ENCODE measurements around the gene DLX3. TPM values are rescaled to one million over a fixed set of nuclear protein-coding genes. Genes with fewer than 3 reads are reported as not detected.

Gene DLX3
- total RNA-seq, 1 donor from 2014 or later = not detected

GRCh38 chr17:49971199-49971847 lies 23.7 kb downstream of the DLX3 start:
- TF ChIP-seq, protein P1, sequence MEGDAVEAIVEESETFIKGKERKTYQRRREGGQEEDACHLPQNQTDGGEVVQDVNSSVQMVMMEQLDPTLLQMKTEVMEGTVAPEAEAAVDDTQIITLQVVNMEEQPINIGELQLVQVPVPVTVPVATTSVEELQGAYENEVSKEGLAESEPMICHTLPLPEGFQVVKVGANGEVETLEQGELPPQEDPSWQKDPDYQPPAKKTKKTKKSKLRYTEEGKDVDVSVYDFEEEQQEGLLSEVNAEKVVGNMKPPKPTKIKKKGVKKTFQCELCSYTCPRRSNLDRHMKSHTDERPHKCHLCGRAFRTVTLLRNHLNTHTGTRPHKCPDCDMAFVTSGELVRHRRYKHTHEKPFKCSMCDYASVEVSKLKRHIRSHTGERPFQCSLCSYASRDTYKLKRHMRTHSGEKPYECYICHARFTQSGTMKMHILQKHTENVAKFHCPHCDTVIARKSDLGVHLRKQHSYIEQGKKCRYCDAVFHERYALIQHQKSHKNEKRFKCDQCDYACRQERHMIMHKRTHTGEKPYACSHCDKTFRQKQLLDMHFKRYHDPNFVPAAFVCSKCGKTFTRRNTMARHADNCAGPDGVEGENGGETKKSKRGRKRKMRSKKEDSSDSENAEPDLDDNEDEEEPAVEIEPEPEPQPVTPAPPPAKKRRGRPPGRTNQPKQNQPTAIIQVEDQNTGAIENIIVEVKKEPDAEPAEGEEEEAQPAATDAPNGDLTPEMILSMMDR (IDR thresholded peaks at IDR 0.05) = no peak
- H3K4me3 Mint-ChIP-seq (ENCODE audit: unreplicated experiment) = peak overlapping the region; percentile 48
- no peak overlapping the region for H3K27ac Mint-ChIP-seq (ENCODE audit: unreplicated experiment)
- H3K9me3 Mint-ChIP-seq (ENCODE audit: unreplicated experiment) = no peaks in the 10 kb centered on the region
- H3K4me1 Mint-ChIP-seq (ENCODE audit: unreplicated experiment) = peaks cover 26% of the 10 kb centered on the region
- DNase-seq (ENCODE audit: extremely low spot score, unreplicated experiment) = no peak
- H3K27me3 Mint-ChIP-seq (ENCODE audit: unreplicated experiment) = peaks cover 90% of the 10 kb centered on the region
- H3K36me3 Mint-ChIP-seq (ENCODE audit: unreplicated experiment) = no peaks in the 10 kb centered on the region

DNA sequence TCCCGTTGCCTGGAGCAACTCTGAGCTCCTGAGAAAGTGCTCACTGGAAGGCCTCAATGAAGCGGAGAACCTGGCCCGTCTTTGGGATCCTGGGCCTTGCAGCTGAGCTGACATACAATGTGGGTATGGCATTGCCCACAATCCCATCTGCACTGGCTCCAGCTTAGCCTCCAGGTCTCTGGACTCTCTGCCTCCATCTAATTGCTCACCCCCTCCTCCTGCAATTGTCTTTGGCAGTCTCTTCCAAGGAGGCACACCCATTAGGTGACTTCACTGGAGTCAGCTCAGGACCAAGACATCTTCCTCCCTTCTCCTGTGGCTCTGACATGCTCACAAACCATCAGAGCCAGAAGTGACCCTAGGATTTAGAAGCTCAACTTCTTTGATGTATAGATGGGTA lies 24.5 kb downstream of the DLX3 start:
- no peak for DNase-seq (ENCODE audit: extremely low spot score, unreplicated experiment)
- Mint-ChIP-seq H3K27ac (ENCODE audit: unreplicated experiment) (no peak overlapping the region), H3K27me3 (ENCODE audit: unreplicated experiment) (peaks cover 91% of the 10 kb centered on the region), H3K4me3 (ENCODE audit: unreplicated experiment) (peak overlapping the region; percentile 18), H3K36me3 (ENCODE audit: unreplicated experiment) (no peaks in the 10 kb centered on the region), H3K4me1 (ENCODE audit: unreplicated experiment) (peaks cover 28% of the 10 kb centered on the region), H3K9me3 (ENCODE audit: unreplicated experiment) (no peaks in the 10 kb centered on the region)
- TF ChIP-seq, protein P1 (IDR thresholded peaks at IDR 0.05) = no peak

DNA sequence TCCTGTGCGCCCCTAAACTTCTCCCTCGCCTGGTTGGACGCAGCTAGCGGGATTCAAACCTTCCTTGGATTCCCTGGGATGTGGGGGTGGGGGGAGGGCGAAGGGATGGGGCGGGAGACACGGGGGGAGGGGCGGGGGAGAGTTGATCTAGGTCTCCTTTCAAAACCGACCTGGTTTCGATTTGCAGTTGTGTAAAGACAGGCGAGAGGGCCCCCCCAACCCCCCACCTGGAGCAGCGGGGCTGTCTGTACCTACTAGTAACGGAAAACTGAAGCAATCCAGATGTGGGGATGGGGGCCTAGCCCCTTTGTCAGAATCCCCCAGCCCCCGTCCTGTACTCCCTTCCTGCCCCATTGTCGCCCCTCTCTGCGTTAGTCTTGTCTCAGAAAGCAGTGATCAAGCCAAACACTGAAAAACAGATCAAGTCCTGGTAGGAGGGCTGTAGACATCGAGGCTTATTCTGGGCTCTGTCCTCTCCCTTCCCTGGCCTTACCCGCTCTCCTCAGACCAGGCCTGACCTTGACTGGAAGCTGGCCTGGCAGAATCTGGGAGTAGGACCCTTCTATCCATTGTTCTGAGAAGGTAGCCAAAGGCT lies 25.1 kb downstream of the DLX3 start:
- no peaks in the 10 kb centered on the region for H3K9me3 Mint-ChIP-seq (ENCODE audit: unreplicated experiment)
- peaks cover 31% of the 10 kb centered on the region for H3K4me1 Mint-ChIP-seq (ENCODE audit: unreplicated experiment)
- no peak overlapping the region for H3K27ac Mint-ChIP-seq (ENCODE audit: unreplicated experiment)
- no peak overlapping the region for H3K4me3 Mint-ChIP-seq (ENCODE audit: unreplicated experiment)
- no peak for DNase-seq (ENCODE audit: extremely low spot score, unreplicated experiment)
- TF ChIP-seq, protein P1 (IDR thresholded peaks at IDR 0.05) = no peak
- peaks cover 91% of the 10 kb centered on the region for H3K27me3 Mint-ChIP-seq (ENCODE audit: unreplicated experiment)
- no peaks in the 10 kb centered on the region for H3K36me3 Mint-ChIP-seq (ENCODE audit: unreplicated experiment)

DNA sequence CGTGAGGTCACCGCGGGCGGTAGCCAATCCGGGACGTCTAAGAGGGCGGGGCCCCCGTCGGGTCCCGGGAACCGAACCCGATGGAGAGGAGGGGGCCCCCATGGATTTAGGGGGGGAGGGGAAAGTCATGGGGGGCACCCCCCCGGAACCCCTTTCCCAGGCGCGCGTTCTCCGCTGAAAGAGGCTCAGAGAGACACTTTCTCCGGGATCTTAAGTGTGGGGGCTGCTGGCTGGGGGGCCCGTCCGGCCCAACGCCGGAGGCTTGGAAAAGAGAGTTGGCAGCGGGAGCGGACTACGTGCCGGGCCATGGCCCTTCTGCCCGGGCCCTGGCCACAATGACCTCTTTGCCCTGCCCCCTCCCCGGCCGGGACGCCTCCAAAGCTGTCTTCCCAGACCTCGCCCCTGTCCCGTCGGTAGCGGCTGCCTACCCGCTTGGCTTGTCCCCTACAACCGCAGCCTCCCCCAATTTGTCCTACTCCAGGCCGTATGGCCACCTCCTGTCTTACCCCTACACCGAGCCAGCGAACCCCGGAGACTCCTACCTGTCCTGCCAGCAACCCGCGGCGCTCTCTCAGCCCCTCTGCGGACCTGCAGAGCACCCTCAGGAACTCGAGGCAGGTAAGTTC lies 25.8 kb downstream of the DLX3 start, which contains the start of gene DLX4:
DLX4 (plus strand) TSS at position 57 of the 626 bp plus-strand sequence; CDS start at position 336, 279 bp downstream.
- no peak within 1 kb of the TSS for H3K27ac Mint-ChIP-seq (ENCODE audit: unreplicated experiment)
- no peak for DNase-seq (ENCODE audit: extremely low spot score, unreplicated experiment)
- peak within 1 kb of the TSS; percentile 69 for H3K4me3 Mint-ChIP-seq (ENCODE audit: unreplicated experiment)

More for the DNA sequence above, 25.8 kb downstream of the DLX3 start, which contains the start of gene DLX4:
- H3K4me1 Mint-ChIP-seq (ENCODE audit: unreplicated experiment) = peaks cover 37% of the 10 kb centered on the region
- H3K9me3 Mint-ChIP-seq (ENCODE audit: unreplicated experiment) = no peaks in the 10 kb centered on the region
- H3K36me3 Mint-ChIP-seq (ENCODE audit: unreplicated experiment) = no peaks in the 10 kb centered on the region
- H3K27me3 Mint-ChIP-seq (ENCODE audit: unreplicated experiment) = peaks cover 93% of the 10 kb centered on the region
- TF ChIP-seq, protein P1 (IDR thresholded peaks at IDR 0.05) = no peak

Data from osteocyte (in vitro differentiated cells).